DND-41 (cell line): ENCODE results near the gene TMEM243.

Experiments used
- CTCF ChIP-seq: IDR thresholded peaks from 2 replicates; pipeline ENCODE4 v1.5.1; 2012; ENCODE audit warnings: borderline replicate concordance, low read length, moderate library complexity, mild to moderate bottlenecking; ENCODE audit not compliant: poor library complexity, severe bottlenecking; ENCODE audit errors: extremely low read depth
- EZH2 ChIP-seq: IDR thresholded peaks from 3 replicates; pipeline ENCODE4 v1.6.1; 2012; ENCODE audit warnings: borderline replicate concordance, low read depth, mild to moderate bottlenecking, moderate library complexity, low read length, inconsistent platforms; ENCODE audit not compliant: severe bottlenecking

GRCh38 chr7:87152112-87152896 lies 67.2 kb downstream of the TMEM243 start, which contains the start of gene DMTF1:
- TF ChIP-seq CTCF (peak; percentile 9), EZH2 (no peak)
